GM12878 (cell line): ENCODE measurements around the gene MRPL55. TPM values are rescaled to one million over a fixed set of nuclear protein-coding genes. Genes with fewer than 3 reads are reported as not detected.

Experiments used
- ATAC-seq: fragments of 200-7000 bp; cut with Tn5 transposase; 3 replicates; pipeline ENCODE4 v1.9.1; 2020; ENCODE audit warnings: mild to moderate bottlenecking, moderate library complexity
- BruUV-seq: library from RNA; stranded (reverse); fragments of 400-500 nt; replicated peaks from 2 replicates; lab custom pipeline; 2021; lab: Mats Ljungman, UMichigan
- CTCF ChIA-PET: fragments of 300-600 bp; sonication (Branson Sonifier 250); formaldehyde crosslinking; extraction: SDS; loops from one replicate; lab custom pipeline; 2021; ENCODE audit warnings: inconsistent platforms; lab: Yijun Ruan, JAX
- POLR2A ChIA-PET: fragments of 350-600 bp; formaldehyde crosslinking; extraction: SDS; loops from one replicate; lab custom pipeline; 2021; ENCODE audit warnings: inconsistent platforms; lab: Charles Lee
- RAD21 ChIA-PET: fragments of 300-600 bp; sonication (Branson Sonifier 250); formaldehyde crosslinking; loops from one replicate; lab custom pipeline; 2023; ENCODE audit warnings: antibody characterized with exemption; ENCODE audit not compliant: unreplicated experiment; lab: Charles Lee
- SMC1A ChIA-PET: fragments of 300-600 bp; sonication (Branson Sonifier 250); formaldehyde crosslinking; loops from one replicate; lab custom pipeline; 2023; ENCODE audit not compliant: unreplicated experiment, uncharacterized antibody; lab: Charles Lee
- DNase-seq: peaks from one replicate; pipeline ENCODE4 v3.0.0-alpha.2; 2011; ENCODE audit warnings: low read depth, low spot score
- FAIRE-seq: peaks from 3 replicates; lab custom pipeline; 2011; peaks lifted over from hg19 to GRCh38; lab: Jason Lieb, UNC
- H2AFZ ChIP-seq: 2 replicates; pipeline ENCODE4 v1.6.0; 2011; ENCODE audit warnings: low read depth, low read length, control low read depth; ENCODE audit not compliant: control insufficient read depth
- H3K27ac ChIP-seq: 2 replicates; pipeline ENCODE4 v1.5.1; 2011; ENCODE audit warnings: control low read depth; ENCODE audit not compliant: control insufficient read depth, insufficient read depth
- H3K27me3 ChIP-seq, 2 experiments: replicated peaks in 1 of 2; 2 replicates each; pipeline versions ENCODE4 v1.6.0 to v1.6.1; 2011; ENCODE audit warnings: low read length in 1 of 2; ENCODE audit not compliant: control insufficient read depth in 2 of 2, insufficient read depth in 2 of 2
- H3K36me3 ChIP-seq, 2 experiments: 2 replicates each; pipeline ENCODE4 v1.5.1; 2011; ENCODE audit warnings: low read length in 1 of 2; ENCODE audit not compliant: control insufficient read depth in 2 of 2, insufficient read depth in 2 of 2
- H3K4me1 ChIP-seq: 2 replicates; pipeline ENCODE4 v1.6.1; 2011; ENCODE audit warnings: mild to moderate bottlenecking, low read length, moderate library complexity, mixed read lengths; ENCODE audit not compliant: control insufficient read depth, insufficient read depth
- H3K4me2 ChIP-seq: 2 replicates; pipeline ENCODE4 v1.6.0; 2011; ENCODE audit warnings: control low read depth; ENCODE audit not compliant: control insufficient read depth, insufficient read depth
- H3K4me3 ChIP-seq: fragments of 200-600 bp; sonication (generic); 2 replicates; pipeline ENCODE4 v1.5.1; 2016
- H3K79me2 ChIP-seq: 2 replicates; pipeline ENCODE4 v1.6.0; 2011; ENCODE audit warnings: low read length; ENCODE audit not compliant: control insufficient read depth, insufficient read depth
- H3K9ac ChIP-seq: 2 replicates; pipeline ENCODE4 v1.8.0; 2011; ENCODE audit warnings: low read length, control low read depth, mixed read lengths; ENCODE audit not compliant: control insufficient read depth, insufficient read depth
- H3K9me3 ChIP-seq: replicated peaks from 3 replicates; pipeline ENCODE4 v1.5.1; 2011; ENCODE audit warnings: mild to moderate bottlenecking, low read length; ENCODE audit not compliant: control insufficient read depth, insufficient read depth
- H4K20me1 ChIP-seq: 2 replicates; pipeline ENCODE4 v1.6.0; 2011; ENCODE audit not compliant: control insufficient read depth, insufficient read depth
- BACH1 ChIP-seq: fragments of 450-650 bp; IDR thresholded peaks from 2 replicates; pipeline ENCODE4 v1.6.1; 2017; ENCODE audit warnings: mild to moderate bottlenecking, borderline replicate concordance
- CHD1 ChIP-seq: IDR thresholded peaks from 2 replicates; pipeline ENCODE4 v1.6.1; 2012; ENCODE audit warnings: low read depth, low read length, improper control_type of control experiment
- EP300 ChIP-seq, 2 experiments: fragments of 150-350 bp in 1 of 2; IDR thresholded peaks; 2 replicates each; pipeline ENCODE4 v1.6.1; 2011 to 2012; ENCODE audit warnings: low read depth in 2 of 2, low read length in 2 of 2, borderline replicate concordance in 1 of 2, improper control_type of control experiment in 1 of 2, inconsistent platforms in 1 of 2; ENCODE audit not compliant: control insufficient read depth in 1 of 2
- HSF1 ChIP-seq: fragments of 150-350 bp; IDR thresholded peaks from 2 replicates; pipeline ENCODE4 v1.6.1; 2014; ENCODE audit warnings: mild to moderate bottlenecking, low read depth, low read length
- IRF5 ChIP-seq: fragments of 450-650 bp; IDR thresholded peaks from 2 replicates; pipeline ENCODE4 v1.6.1; 2017; ENCODE audit warnings: borderline replicate concordance
- JUND ChIP-seq: IDR thresholded peaks from 2 replicates; pipeline ENCODE4 v1.6.1; 2012; ENCODE audit warnings: low read depth, mild to moderate bottlenecking, low read length, improper control_type of control experiment, moderate library complexity
- RAD51 ChIP-seq: fragments of 450-650 bp; IDR thresholded peaks from 2 replicates; pipeline ENCODE4 v1.6.1; 2016; ENCODE audit warnings: moderate library complexity, mild to moderate bottlenecking, inconsistent platforms
- RB1 ChIP-seq: fragments of 450-650 bp; formaldehyde crosslinking; IDR thresholded peaks from 2 replicates; pipeline ENCODE4 v1.6.1; 2017; ENCODE audit warnings: mild to moderate bottlenecking, borderline replicate concordance
- REST ChIP-seq: IDR thresholded peaks from 2 replicates; pipeline ENCODE4 v1.6.1; 2012; ENCODE audit warnings: mild to moderate bottlenecking, low read depth, low read length
- SIX5 ChIP-seq: IDR thresholded peaks from 2 replicates; pipeline ENCODE4 v1.6.1; 2011; ENCODE audit warnings: mild to moderate bottlenecking, low read depth, low read length, moderate library complexity; ENCODE audit not compliant: severe bottlenecking
- SREBF2 ChIP-seq: IDR thresholded peaks from 2 replicates; pipeline ENCODE4 v1.6.1; 2012; ENCODE audit warnings: mild to moderate bottlenecking, low read length
- YY1 ChIP-seq: IDR thresholded peaks from 2 replicates; pipeline ENCODE4 v1.6.1; 2011; ENCODE audit warnings: low read depth, mild to moderate bottlenecking, low read length
- WGBS: methylation state at CpG from one replicate; pipeline ENCODE4 v1.1.6; 2016; ENCODE audit warnings: low lambda C conversion rate; ENCODE audit not compliant: insufficient replicate concordance, insufficient coverage; ENCODE audit errors: missing lambda C conversion rate; 5-methylcytosine and 5-hydroxymethylcytosine counted together
- in situ Hi-C: fragments of 300-500 bp; cut with MboI; formaldehyde crosslinking; loops from 9 replicates; pipeline ENCODE4 v1.14.3; 2018; ENCODE audit warnings: mixed read lengths
- intact Hi-C: fragments of 100-400 bp; cut with micrococcal nuclease; formaldehyde crosslinking; loops from one replicate; pipeline ENCODE4 v1.14.2; 2022; ENCODE audit not compliant: unreplicated experiment
- polyA plus RNA-seq, 11 experiments: library from polyadenylated mRNA; depleted of rRNA in 4 of 11; unstranded in 6 of 11; stranded (reverse) in 5 of 11; fragments of >200 nt; fragmentation: Nextera tagmentation in 4 of 11; fragmentation: Illumina TruSeq in 1 of 11; extraction: Ambion mirVana in 4 of 11; extraction: Trizol in 1 of 11; gene quantifications; 1 replicate in 1 of 11; 2 replicates in 10 of 11; pipeline versions ENCODE4 v1.2.1 to v1.2.3, GENCODE V29; 2011 to 2016; ENCODE audit warnings: inconsistent platforms in 2 of 11, missing spikeins in 2 of 11, low read depth in 1 of 11
- total RNA-seq, 4 experiments: library from RNA; depleted of rRNA in 3 of 4; stranded (reverse); fragments of >200 nt in 3 of 4; fragmentation: Illumina TruSeq in 1 of 4; extraction: Trizol in 1 of 4; gene quantifications; 2 replicates each; pipeline versions ENCODE4 v1.2.1 to v1.2.3, GENCODE V29; 2013 to 2021

The MRPL55 gene
- total and polyA plus RNA-seq, 10 of the 15 experiments (the other 5 are each of a cell fraction or from before 2014, with no cell fraction given), result 15.1 to 143 (median 55.8) TPM

- ChIA-PET CTCF (interaction anchor here (1.2 kb wide), 1 partner anchor 13 kb away, joined by 7 read pairs; no protein-coding TSS in a partner anchor), POLR2A (no interaction called here), SMC1A (no interaction called here), RAD21 (no interaction called here)
- ATAC-seq (no peak), FAIRE-seq (no peak), DNase-seq (no peak)
- Histone ChIP-seq H3K27me3 (no peaks in the 10 kb centered on the region), H3K4me2 (no peak overlapping the region), H2AFZ (no peak overlapping the region), H3K4me3 (no peak overlapping the region), H3K36me3 (no peaks in the 10 kb centered on the region), H3K9ac (no peak overlapping the region), H3K9me3 (no peaks in the 10 kb centered on the region; the same call in 2 of the 3 replicates), H3K27ac (no peak overlapping the region), H4K20me1 (no peaks in the 10 kb centered on the region), H3K4me1 (no peaks in the 10 kb centered on the region), H3K79me2 (no peaks in the 10 kb centered on the region)
- intact Hi-C loops (no loop called here), in situ Hi-C loops (no loop called here)
- WGBS, result 20% methylated on average over 2 of the region's 2 CpGs
- BruUV-seq, result no TSS peak
- TF ChIP-seq EP300 (IDR thresholded peaks at IDR 0.05; ENCODE audit: borderline replicate concordance in 1 of 2, control insufficient read depth in 1 of 2, low read depth in 2 of 2, low read length in 2 of 2) (no peak), JUND (no peak)
Measured at GRCh38 chr1:228118040-228118439, 8.9 kb upstream of the MRPL55 start.

- no TSS peak for BruUV-seq
- no peak for FAIRE-seq
- POLR2A ChIA-PET, result no interaction called here
- TF ChIP-seq HSF1, result no peak
- no peak for TF ChIP-seq BACH1
- TF ChIP-seq YY1, result no peak
- TF ChIP-seq RB1, result no peak
- TF ChIP-seq RAD51, result no peak
- TF ChIP-seq IRF5, result no peak
- no peak for TF ChIP-seq SIX5
- no peak for TF ChIP-seq REST
- TF ChIP-seq SREBF2, result no peak
- TF ChIP-seq CHD1, result no peak
Measured at GRCh38 chr1:228117335-228117734, 8.2 kb upstream of the MRPL55 start.

More at GRCh38 chr1:228117335-228117734, 8.2 kb upstream of the MRPL55 start:
- in situ Hi-C loops (no loop called here), intact Hi-C loops (no loop called here)
- H3K9me3 ChIP-seq, result no peaks in the 10 kb centered on the region; the same call in 2 of the 3 replicates
- RAD21 ChIA-PET, result no interaction called here
- 86% methylated on average over 4 of the region's 4 CpGs for WGBS
- H3K36me3 ChIP-seq, result no peaks in the 10 kb centered on the region
- no peaks in the 10 kb centered on the region for H4K20me1 ChIP-seq
- no peak overlapping the region for H3K4me2 ChIP-seq
- SMC1A ChIA-PET, result no interaction called here
- H2AFZ ChIP-seq, result no peak overlapping the region
- no peak overlapping the region for H3K9ac ChIP-seq
- H3K4me3 ChIP-seq, result no peak overlapping the region
- no peak for ATAC-seq
- no peak for DNase-seq
- no peaks in the 10 kb centered on the region for H3K79me2 ChIP-seq
- H3K27me3 ChIP-seq, result no peaks in the 10 kb centered on the region
- no peak overlapping the region for H3K27ac ChIP-seq
- CTCF ChIA-PET, result no interaction called here
- H3K4me1 ChIP-seq, result no peaks in the 10 kb centered on the region; the same call in 1 of the 2 replicates
